ENCODE results near the gene LNX1.
A peak's percentile ranks its signal among the peaks of the same experiment; 100 is the strongest.

The LNX1 gene

DNA sequence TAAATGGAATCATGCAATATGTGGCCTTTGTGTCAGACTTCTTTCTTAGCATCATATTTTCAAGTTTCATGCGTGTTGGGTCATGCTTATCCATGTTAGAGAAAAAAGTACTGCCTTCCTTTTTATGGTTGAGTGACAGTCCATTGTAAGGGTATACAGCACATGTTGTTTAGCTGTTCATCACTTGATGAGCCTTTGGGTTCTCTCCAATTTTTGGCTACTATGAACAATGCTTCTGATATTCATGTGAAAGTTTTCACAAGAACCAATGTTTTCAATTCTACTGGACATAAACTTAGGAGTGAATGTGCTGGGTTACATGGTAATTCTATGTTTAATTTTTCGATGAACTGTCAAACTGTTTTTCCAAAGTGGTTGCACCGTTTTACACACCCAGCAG, 28.1 kb upstream of the LNX1 start:
- no peak overlapping the region for H3K4me3 ChIP-seq (ENCODE audit: low read depth, low read length)
- no peak for DNase-seq (ENCODE audit: low read depth)
- TF ChIP-seq MYC (IDR thresholded peaks at IDR 0.05; ENCODE audit: low read depth, low read length) (no peak), POLR2A (IDR thresholded peaks at IDR 0.05; ENCODE audit: extremely low read depth, insufficient read length) (no peak)
- TF ChIP-seq, protein P1, sequence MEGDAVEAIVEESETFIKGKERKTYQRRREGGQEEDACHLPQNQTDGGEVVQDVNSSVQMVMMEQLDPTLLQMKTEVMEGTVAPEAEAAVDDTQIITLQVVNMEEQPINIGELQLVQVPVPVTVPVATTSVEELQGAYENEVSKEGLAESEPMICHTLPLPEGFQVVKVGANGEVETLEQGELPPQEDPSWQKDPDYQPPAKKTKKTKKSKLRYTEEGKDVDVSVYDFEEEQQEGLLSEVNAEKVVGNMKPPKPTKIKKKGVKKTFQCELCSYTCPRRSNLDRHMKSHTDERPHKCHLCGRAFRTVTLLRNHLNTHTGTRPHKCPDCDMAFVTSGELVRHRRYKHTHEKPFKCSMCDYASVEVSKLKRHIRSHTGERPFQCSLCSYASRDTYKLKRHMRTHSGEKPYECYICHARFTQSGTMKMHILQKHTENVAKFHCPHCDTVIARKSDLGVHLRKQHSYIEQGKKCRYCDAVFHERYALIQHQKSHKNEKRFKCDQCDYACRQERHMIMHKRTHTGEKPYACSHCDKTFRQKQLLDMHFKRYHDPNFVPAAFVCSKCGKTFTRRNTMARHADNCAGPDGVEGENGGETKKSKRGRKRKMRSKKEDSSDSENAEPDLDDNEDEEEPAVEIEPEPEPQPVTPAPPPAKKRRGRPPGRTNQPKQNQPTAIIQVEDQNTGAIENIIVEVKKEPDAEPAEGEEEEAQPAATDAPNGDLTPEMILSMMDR (IDR thresholded peaks at IDR 0.05; ENCODE audit: low read depth, low read length), result no peak
- TF ChIP-seq, protein P2, sequence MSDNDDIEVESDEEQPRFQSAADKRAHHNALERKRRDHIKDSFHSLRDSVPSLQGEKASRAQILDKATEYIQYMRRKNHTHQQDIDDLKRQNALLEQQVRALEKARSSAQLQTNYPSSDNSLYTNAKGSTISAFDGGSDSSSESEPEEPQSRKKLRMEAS (IDR thresholded peaks at IDR 0.05; ENCODE audit: low read depth, low read length), result no peak

DNA sequence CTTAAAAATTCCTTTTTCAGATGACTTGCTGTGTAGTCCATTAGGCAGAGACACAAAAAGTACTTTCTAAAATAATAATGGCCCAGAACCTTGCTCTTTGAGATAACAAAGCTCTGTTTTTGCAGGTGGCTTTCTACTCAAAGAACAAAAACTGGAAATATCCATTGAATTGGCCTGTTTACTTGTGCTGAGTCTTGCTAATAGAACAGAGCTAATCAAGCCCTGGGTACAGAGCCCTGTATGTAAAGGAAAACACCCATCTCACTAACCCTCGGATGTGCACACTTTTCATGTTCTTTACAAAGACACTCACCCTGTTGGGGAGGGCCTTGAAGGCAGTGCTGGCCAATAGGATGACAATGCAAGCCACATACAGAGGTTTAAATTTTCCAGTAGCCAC, 27.0 kb upstream of the LNX1 start:
- TF ChIP-seq, protein P1 (IDR thresholded peaks at IDR 0.05; ENCODE audit: low read depth, low read length), result no peak
- TF ChIP-seq, protein P2 (IDR thresholded peaks at IDR 0.05; ENCODE audit: low read depth, low read length), result no peak
- TF ChIP-seq MYC (IDR thresholded peaks at IDR 0.05; ENCODE audit: low read depth, low read length) (no peak), POLR2A (IDR thresholded peaks at IDR 0.05; ENCODE audit: extremely low read depth, insufficient read length) (no peak)
- no peak for DNase-seq (ENCODE audit: low read depth)
- H3K4me3 ChIP-seq (ENCODE audit: low read depth, low read length), result no peak overlapping the region

DNA sequence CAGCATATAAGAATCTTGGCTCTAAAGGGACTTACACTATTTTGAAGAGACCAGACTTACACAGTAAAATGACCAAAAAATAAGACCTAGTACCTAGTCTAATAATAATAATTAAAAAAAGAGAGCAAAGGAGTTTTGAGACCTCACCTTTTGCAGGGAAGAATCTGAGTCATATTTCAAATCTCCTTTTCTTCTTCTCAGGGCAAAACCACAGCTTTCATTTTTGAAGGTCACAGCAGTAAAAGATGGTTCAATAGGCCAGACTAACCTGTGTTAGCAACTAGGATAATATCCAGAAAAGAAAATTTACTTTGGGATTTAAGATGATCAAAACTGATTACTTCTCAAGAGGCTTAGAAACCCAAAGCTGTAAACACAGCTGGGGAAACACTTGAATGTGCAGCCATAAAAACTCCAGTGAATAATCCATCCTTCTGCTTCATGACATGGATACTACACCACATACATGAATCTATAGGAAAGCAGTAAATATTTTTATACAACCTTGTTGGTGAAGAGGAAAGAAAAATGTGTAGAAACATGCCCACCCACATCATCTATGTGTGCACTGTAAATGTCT, 25.9 kb upstream of the LNX1 start:
- H3K4me3 ChIP-seq (ENCODE audit: low read depth, low read length), result no peak overlapping the region
- no peak for DNase-seq (ENCODE audit: low read depth)
- TF ChIP-seq, protein P1 (IDR thresholded peaks at IDR 0.05; ENCODE audit: low read depth, low read length), result no peak
- TF ChIP-seq, protein P2 (IDR thresholded peaks at IDR 0.05; ENCODE audit: low read depth, low read length), result no peak
- TF ChIP-seq POLR2A (IDR thresholded peaks at IDR 0.05; ENCODE audit: extremely low read depth, insufficient read length), result no peak
- no peak for TF ChIP-seq MYC (IDR thresholded peaks at IDR 0.05; ENCODE audit: low read depth, low read length)

DNA sequence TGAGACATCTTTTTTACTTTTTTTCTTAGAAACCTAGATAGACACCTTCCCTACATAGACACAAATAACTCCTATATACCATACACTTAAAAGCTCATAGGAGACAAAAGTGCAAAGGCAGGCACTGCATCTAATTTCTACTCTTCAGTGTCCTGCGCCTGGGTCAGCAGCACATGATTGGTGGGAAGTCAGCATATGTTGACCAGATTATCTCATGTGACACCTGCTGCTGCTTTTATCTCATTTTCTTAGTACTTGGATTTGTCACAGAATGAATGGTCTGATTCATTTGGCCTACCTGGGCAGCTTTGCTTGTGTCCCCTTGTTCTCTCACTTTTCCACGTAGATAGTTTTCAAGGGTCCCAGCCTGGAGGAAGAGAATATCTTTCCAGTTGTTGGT, 24.9 kb upstream of the LNX1 start:
- H3K4me3 ChIP-seq (ENCODE audit: low read depth, low read length), result no peak overlapping the region
- TF ChIP-seq, protein P1 (IDR thresholded peaks at IDR 0.05; ENCODE audit: low read depth, low read length), result no peak
- TF ChIP-seq, protein P2 (IDR thresholded peaks at IDR 0.05; ENCODE audit: low read depth, low read length), result no peak
- no peak for TF ChIP-seq POLR2A (IDR thresholded peaks at IDR 0.05; ENCODE audit: extremely low read depth, insufficient read length)
- no peak for TF ChIP-seq MYC (IDR thresholded peaks at IDR 0.05; ENCODE audit: low read depth, low read length)
- no peak for DNase-seq (ENCODE audit: low read depth)

DNA sequence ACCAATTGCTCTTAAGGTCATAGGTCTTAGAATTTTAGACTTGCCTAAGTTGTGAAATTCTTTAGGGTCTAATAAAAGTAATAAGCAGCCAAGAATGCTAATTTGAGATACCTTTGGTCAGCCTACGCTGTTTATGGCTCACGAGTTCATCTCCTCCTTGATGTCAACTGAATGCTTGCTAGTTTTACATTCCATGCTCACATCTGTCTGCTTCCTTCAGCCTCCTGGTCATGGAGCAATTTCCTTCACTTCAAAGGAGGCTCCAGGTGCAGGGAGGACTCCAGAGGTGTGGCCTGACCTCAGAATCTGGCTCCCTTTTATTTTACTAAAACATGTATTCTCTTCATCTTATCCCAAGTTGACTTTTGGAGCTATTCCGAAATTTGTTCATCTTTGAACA, 23.3 kb upstream of the LNX1 start:
- TF ChIP-seq, protein P1 (IDR thresholded peaks at IDR 0.05; ENCODE audit: low read depth, low read length), result no peak
- TF ChIP-seq POLR2A (IDR thresholded peaks at IDR 0.05; ENCODE audit: extremely low read depth, insufficient read length) (no peak), MYC (IDR thresholded peaks at IDR 0.05; ENCODE audit: low read depth, low read length) (no peak)
- TF ChIP-seq, protein P2 (IDR thresholded peaks at IDR 0.05; ENCODE audit: low read depth, low read length), result no peak
- DNase-seq (ENCODE audit: low read depth), result peak; percentile 13
- H3K4me3 ChIP-seq (ENCODE audit: low read depth, low read length), result no peak overlapping the region

Data from NB4 (cell line).